Mesothelial cell of epicardium (in vitro differentiated cells): ENCODE data around the gene SLC35C1. TPM values are rescaled to one million over a fixed set of nuclear protein-coding genes. Genes with fewer than 3 reads are reported as not detected.

Source experiments
- DNase-seq, 2 experiments: peaks; one replicate each; pipeline ENCODE4 v3.0.0; 2021; ENCODE audit warnings: low spot score in 2 of 2; ENCODE audit not compliant: unreplicated experiment in 2 of 2
- H3K27ac Mint-ChIP-seq: 2 replicates; pipeline ENCODE4 v1.8.0; 2021; ENCODE audit warnings: mixed read lengths
- H3K27me3 Mint-ChIP-seq: 2 replicates; pipeline ENCODE4 v1.8.0; 2021; ENCODE audit warnings: low read depth, mixed read lengths
- H3K36me3 Mint-ChIP-seq: 2 replicates; pipeline ENCODE4 v1.8.0; 2021; ENCODE audit warnings: mixed read lengths
- H3K4me1 Mint-ChIP-seq: 2 replicates; pipeline ENCODE4 v1.8.0; 2021; ENCODE audit warnings: mixed read lengths
- H3K4me3 Mint-ChIP-seq: 2 replicates; pipeline ENCODE4 v1.8.0; 2021; ENCODE audit warnings: mild to moderate bottlenecking, moderate library complexity, mixed read lengths
- H3K9me3 Mint-ChIP-seq: 2 replicates; pipeline ENCODE4 v1.8.0; 2021; ENCODE audit warnings: mixed read lengths
- total RNA-seq: library from RNA; stranded (reverse); gene quantifications from 3 replicates; pipeline ENCODE4 v1.2.1, GENCODE V29; 2021
- TF ChIP-seq, protein P1 (sequence below): fragments of 200-600 bp; sonication (generic); IDR thresholded peaks from one replicate; pipeline ENCODE4 v1.5.0; 2021; ENCODE audit warnings: antibody characterized with exemption; ENCODE audit not compliant: unreplicated experiment

Gene SLC35C1
- total RNA-seq, 1 donor from 2014 or later = 14.5 TPM

- peaks cover 6% of the 10 kb centered on the region for H3K4me1 Mint-ChIP-seq
- DNase-seq = no peak
- no peaks in the 10 kb centered on the region for H3K27me3 Mint-ChIP-seq
- H3K36me3 Mint-ChIP-seq = no peaks in the 10 kb centered on the region
- no peaks in the 10 kb centered on the region for H3K9me3 Mint-ChIP-seq
- H3K4me3 Mint-ChIP-seq = no peak overlapping the region
- H3K27ac Mint-ChIP-seq = no peak overlapping the region
- TF ChIP-seq, protein P1, sequence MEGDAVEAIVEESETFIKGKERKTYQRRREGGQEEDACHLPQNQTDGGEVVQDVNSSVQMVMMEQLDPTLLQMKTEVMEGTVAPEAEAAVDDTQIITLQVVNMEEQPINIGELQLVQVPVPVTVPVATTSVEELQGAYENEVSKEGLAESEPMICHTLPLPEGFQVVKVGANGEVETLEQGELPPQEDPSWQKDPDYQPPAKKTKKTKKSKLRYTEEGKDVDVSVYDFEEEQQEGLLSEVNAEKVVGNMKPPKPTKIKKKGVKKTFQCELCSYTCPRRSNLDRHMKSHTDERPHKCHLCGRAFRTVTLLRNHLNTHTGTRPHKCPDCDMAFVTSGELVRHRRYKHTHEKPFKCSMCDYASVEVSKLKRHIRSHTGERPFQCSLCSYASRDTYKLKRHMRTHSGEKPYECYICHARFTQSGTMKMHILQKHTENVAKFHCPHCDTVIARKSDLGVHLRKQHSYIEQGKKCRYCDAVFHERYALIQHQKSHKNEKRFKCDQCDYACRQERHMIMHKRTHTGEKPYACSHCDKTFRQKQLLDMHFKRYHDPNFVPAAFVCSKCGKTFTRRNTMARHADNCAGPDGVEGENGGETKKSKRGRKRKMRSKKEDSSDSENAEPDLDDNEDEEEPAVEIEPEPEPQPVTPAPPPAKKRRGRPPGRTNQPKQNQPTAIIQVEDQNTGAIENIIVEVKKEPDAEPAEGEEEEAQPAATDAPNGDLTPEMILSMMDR = no peak
These were observed 24.0 kb downstream of the SLC35C1 start for GRCh38 chr11:45828996-45829395.

DNA sequence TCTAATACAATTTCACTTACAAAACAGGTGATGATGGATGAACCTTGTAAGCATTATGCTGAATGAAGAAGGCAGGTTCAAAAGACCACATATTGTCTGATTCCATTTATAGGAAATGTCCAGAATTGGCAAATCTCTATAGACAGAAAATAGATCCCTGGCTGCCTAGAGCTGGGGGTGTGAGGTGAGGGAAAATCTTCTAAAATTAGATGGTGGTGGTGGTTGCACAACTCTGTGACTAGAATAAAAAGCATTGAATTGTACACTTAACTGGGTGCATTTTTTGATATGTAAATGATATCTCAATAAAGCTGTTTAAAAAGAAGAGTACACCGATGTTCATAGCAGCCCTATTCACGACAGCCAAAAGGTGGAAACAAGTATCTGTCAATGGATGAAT lies 25.6 kb downstream of the SLC35C1 start:
- peaks cover under 1% of the 10 kb centered on the region for H3K27me3 Mint-ChIP-seq
- H3K27ac Mint-ChIP-seq = no peak overlapping the region
- TF ChIP-seq, protein P1 = no peak
- DNase-seq = no peak
- no peak overlapping the region for H3K4me3 Mint-ChIP-seq
- H3K36me3 Mint-ChIP-seq = no peaks in the 10 kb centered on the region
- no peaks in the 10 kb centered on the region for H3K9me3 Mint-ChIP-seq
- H3K4me1 Mint-ChIP-seq = peaks cover 5% of the 10 kb centered on the region

DNA sequence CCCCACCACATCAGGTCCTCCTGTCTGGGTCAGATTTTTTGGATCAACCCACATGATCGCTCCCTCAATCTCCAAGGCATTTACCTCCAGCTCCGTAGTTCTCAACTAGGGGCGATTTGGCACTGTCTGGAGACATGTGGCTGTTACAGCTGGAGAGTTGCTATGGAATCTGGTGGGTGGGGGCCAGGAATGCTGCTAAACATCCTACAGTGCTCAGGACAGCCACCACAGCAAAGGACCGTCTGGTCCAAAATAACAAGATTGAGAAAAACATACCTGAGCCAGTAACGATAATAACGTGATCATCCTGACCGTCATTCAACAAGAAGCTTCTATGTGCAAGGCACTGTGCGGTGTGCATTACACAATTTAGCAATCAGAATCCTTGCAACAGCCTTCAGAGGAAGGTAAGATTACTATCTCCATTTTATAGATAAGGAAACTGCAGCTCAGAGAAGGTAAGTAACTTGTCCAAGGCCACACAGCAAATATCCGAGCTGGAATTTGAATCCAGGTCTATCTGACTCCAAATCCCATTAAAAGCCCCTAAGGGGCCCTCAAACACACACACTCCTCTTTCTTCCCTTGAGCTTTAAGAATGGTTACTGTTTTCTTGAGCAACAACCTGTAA lies 28.0 kb downstream of the SLC35C1 start:
- peaks cover 3% of the 10 kb centered on the region for H3K4me1 Mint-ChIP-seq
- H3K36me3 Mint-ChIP-seq = no peaks in the 10 kb centered on the region
- no peak for DNase-seq
- H3K27me3 Mint-ChIP-seq = peaks cover 21% of the 10 kb centered on the region
- no peak overlapping the region for H3K27ac Mint-ChIP-seq
- no peak overlapping the region for H3K4me3 Mint-ChIP-seq
- H3K9me3 Mint-ChIP-seq = no peaks in the 10 kb centered on the region
- TF ChIP-seq, protein P1 = no peak

GRCh38 chr11:45833761-45834160 lies 28.8 kb downstream of the SLC35C1 start:
- H3K27me3 Mint-ChIP-seq = peaks cover 21% of the 10 kb centered on the region
- H3K4me3 Mint-ChIP-seq = no peak overlapping the region
- no peaks in the 10 kb centered on the region for H3K9me3 Mint-ChIP-seq
- peaks cover 3% of the 10 kb centered on the region for H3K4me1 Mint-ChIP-seq
- H3K36me3 Mint-ChIP-seq = no peaks in the 10 kb centered on the region
- DNase-seq = no peak
- no peak overlapping the region for H3K27ac Mint-ChIP-seq
- TF ChIP-seq, protein P1 = no peak

GRCh38 chr11:45834298-45834756 lies 29.4 kb downstream of the SLC35C1 start:
- Mint-ChIP-seq H3K4me3 (no peak overlapping the region), H3K27ac (no peak overlapping the region), H3K27me3 (peaks cover 21% of the 10 kb centered on the region), H3K4me1 (no peaks in the 10 kb centered on the region), H3K36me3 (no peaks in the 10 kb centered on the region), H3K9me3 (no peaks in the 10 kb centered on the region)
- TF ChIP-seq, protein P1 = no peak
- no peak for DNase-seq
